GM21737 (cell line): ENCODE measurements around the gene WTIP.
"Not testable (repeated sequence)": the region's sequence is repeated elsewhere in the genome, so short reads cannot be mapped to it uniquely, and the experiment has no call there.

Experiments
- ATAC-seq: cut with Tn5 transposase; IDR thresholded peaks from one replicate; pipeline ENCODE4 v1.9.1; 2021; ENCODE audit warnings: mild to moderate bottlenecking, moderate library complexity; ENCODE audit not compliant: unreplicated experiment

The WTIP gene

DNA sequence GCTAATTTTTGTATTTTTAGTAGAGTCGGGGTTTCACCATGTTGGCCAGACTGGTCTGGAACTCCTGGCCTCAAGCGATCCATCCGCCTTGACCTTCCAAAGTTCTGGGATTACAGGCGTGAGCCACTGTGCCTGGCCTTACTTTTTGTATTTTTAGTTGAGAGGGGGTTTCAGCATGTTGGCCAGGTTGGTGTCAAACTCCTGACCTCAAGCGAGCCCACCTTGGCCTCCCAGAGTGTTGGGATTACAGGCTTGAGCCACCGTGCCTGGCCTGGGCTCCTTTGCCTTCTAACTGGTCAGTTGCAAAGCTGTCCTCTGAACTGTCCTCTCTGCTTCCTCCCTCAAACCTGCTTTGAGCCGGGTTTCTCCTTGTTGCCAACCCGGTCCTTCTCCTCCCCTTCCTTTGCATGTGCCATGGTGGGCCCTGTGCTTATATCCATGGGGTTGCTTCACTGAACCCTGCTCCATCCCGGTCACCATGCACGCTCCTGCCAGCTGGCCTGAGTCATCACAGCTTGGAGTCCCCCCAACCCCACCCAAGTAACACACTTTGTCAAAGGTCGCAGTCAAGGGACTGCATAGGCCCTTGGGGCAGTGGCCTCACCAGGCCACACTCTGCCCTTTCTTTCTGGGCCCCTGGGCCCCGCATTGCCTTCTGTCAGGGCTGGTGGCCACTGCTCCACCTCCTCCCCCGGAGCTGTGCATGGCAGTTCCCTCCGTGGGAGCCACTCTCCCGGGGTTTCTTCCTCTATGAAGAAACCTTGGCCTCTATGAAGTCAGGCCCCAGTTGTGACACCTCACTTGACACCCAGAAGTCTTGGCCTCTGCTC is 21.2 kb downstream of the WTIP start:
- ATAC-seq = no peak

DNA sequence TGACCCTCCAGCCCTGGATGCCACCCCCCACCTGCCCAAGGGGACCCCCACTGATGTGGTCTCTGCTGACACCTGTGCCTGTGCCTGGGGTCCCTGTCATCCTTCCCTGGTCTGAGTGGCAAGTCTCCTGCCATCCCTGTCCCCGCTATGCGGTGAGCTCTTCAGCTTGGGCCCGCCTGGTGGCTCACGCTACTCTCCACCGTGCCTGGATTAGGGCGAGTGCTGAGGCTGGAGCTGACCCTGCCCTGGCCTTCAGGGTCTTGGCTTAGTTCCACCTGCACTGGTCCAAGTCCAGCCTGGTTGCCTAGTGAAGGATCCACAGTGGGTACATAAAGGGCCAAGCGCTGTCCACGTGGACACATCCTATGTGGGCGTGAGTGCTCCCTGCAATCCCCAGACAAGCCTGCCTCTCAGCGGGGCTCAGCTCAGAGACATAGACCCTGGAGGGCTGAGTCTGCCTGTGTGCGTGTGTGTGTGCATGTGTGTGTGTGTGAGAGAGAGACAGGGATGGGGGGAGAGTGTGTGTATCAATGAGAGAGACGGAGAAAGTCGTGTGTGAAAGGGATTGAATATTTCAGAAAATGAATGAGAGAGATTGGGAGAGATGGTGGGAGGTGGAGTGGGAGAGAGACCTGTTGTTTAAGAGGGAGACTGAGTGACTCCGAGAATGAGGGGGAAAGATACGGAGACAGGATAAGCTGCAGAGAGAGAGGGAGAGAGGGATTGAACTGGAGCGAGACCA is 22.1 kb downstream of the WTIP start:
- no peak for ATAC-seq

DNA sequence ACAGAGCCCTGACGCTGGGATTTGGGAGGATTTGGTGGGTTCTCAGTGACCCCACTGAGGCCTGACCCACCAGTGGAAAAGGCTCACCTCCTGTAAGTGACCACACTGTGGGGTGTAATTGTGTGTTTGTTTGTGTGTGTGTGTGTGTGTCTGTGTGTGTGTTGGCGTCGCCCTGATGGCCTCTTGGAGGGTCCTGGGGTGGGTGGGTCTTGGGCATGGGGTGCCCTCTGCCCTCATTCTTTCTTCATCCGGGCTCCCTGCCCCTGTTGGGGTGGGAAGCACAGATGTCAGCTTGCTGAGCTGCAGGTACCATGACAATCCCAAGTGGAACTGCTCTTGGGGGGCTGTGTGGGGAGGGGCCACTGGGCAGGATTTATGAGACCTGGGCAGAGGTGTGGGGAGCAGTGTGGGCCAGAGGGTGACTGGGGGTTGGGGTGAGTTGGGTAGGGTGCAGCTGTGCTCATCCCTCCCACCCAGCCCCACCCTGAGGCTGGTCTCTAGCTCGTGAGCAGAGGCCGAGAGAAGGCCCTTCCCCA is 22.8 kb downstream of the WTIP start:
- no peak for ATAC-seq

DNA sequence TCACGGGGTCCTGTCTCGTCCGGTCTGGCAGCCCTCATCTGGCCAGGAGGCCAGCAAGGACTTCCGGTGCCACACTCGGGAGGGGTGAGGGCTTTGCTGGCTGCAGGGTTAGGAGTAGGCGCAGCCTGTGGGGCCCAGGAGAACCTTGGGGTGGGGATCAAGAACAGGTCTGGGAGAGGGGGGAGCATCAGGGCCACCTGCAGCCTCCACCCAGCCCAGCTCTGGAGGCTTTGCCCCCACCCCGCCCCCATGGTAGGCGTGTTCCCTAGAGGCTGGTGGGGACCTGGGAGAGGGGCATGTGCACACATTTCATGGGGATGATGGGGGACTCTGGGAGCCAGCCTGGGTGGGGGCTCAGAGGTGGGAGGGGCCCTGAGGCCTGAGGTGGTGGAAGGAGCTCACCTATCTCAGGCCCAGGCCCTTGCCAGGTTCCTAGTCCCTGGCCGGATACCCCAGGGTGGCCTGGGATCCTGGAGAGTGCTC is 23.3 kb downstream of the WTIP start:
- ATAC-seq = no peak

DNA sequence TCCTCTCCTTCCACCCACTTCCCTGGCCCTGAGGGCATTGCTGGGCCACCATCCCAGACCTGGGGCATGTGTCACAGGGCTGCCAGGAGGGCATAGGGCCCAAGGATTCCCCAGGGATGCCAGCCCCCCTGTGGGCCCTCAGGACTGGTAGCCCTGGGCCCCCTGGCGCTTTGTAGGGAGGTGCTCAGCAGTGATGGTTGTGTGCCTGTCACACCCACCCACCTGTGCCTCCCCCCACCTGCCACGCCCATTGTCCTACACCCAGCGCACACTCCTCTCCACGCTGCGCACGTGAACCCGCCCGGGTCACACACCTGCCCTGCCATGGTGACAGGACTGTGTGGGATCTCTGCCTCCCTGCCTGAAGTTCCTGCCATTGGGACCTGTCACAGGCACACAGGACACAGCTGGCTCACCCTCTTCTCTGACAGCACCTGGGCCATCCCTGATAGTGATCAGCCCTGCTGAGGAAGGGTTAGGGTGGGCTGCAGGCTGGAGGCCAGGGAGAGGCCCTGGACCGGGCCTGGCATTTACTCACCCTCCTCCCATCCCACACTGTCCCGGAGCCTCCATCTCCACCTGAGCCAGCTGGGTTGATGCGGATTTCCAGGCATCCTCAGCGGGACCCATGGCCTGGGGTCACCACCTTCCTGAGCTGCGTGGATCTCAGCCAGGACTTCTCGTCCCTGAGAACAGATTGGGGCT is 23.9 kb downstream of the WTIP start:
- ATAC-seq = no peak

DNA sequence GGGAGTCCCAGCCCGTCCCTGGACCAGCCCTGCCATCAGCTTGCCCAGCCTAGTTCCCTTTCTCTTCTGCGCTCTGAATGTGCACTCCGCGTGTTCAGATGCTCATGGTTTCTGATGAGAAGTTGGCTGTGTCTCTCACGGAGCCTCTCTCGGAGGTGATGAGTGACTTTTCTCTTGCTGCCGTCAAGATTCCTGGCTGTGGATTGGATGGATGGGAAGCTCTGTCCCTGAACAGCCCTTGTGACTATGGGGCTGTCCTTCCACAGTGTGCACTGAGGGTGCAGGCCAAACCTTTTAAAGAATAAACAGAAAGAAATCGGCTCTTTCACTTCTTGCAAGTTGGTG is 24.4 kb downstream of the WTIP start:
- no peak for ATAC-seq

DNA sequence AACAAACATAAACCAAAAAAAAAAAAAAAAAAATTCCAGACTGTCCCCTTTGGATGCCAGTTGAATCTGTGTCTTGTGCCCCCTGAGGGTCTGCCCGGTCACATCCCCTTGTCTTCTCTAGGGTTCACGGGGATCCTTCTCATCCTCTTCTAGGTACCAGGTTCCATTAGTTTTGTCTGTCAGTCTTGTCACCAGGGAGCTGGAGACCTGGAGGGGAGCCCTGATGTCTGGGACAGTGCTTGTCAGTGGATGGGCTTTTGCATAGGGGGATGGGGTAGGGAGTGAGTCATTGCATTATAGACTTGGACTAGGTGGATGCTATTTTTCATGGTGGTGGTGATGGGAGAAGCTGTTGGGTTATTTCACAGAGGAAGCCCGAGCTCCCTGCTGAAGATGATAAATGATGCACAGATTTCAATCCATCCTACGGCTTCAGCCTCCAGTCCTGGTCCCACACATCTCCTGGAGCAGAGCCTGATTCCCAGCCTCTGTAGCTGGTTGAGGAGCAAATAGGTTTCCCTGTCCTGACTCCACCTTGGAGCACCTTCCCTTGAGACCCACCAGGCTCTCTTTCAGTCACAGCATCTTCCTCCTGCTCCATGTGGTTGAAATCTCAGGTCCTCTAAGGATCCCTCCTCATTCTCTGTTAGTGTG is 26.0 kb downstream of the WTIP start:
- ATAC-seq = no peak

DNA sequence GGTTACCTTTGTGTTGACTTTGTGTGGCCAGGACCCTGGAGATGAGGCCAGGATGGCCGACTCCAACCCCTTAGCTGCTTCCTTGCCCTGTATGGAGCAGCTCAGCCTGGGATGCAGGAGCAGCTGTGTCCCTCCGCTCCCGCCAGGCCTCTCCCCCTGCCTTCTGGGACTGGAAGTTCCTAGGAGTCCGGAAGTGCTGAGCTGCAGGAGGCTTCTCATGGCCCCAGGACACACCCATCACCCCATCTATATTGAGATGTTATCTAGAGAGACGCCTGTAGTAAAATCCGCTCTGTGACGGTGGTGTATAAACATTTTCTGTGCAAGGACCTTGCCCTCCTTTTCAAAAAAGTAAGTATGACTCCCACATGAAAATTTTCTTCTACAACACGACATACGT is 27.0 kb downstream of the WTIP start:
- ATAC-seq = no peak

DNA sequence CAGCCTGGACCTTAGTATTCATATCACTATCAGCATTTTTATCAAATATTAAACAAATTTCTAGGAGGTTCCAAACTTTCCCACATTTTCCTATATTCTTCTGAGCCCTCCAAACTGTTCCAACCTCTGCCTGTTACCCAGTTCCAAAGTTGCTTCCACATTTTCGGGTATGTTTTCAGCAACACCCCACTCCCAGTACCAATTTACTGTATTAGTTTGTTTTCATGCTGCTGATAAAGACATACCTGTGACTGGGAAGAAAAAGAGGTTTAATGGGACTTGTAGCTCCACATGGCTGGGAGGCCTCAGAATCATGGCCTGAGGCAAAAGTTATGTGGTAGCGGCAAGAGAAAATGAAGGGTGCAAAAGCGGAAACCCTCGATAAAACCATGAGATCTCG is 29.3 kb downstream of the WTIP start:
- ATAC-seq = not testable (repeated sequence)

DNA sequence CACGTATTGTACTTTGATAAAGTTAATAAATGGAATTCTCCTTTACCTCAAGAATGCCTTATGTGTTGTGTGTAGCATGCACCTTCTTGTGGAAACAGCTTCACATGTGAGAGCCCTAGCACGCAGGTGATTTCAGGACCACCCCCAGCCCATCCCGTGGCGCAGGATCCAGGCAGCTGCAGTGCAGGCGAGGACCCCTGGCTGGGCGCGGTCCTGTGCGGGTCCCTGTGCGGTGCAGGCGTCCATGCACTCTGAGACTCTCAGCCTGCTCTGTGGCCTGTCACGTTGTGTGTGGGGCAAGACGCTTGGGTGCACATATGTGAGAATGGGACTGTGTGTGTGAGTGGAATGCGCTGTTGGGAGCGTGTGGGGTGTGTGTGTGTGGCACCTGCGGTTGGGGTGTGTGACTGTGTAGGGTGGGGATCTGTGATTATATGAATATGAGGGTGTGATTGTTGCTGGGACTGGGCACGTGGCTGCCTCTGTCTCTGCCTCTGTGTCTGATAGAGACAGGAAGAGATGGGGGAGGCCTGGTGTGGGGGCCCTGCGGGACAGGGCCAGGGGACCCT is 30.8 kb downstream of the WTIP start:
- ATAC-seq = no peak

DNA sequence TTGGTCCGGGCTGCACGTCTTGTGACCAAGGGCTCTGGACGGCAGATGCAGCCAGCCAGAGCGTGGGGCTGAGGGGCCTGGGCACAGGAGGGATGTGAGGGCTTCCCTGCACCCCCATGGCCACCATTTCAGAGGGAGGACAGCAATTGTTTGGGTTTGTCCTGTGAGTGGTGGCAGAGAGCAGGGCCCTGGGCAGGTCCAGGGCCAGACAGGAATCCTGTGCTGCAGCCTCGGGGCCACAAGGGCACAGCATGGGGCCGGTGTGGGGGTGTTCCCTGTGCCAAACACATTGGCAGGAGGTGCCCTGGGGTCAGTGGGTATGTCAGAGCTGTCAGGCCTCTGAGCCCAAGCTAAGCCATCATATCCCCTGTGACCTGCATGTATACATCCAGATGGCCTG is 32.2 kb downstream of the WTIP start:
- no peak for ATAC-seq

DNA sequence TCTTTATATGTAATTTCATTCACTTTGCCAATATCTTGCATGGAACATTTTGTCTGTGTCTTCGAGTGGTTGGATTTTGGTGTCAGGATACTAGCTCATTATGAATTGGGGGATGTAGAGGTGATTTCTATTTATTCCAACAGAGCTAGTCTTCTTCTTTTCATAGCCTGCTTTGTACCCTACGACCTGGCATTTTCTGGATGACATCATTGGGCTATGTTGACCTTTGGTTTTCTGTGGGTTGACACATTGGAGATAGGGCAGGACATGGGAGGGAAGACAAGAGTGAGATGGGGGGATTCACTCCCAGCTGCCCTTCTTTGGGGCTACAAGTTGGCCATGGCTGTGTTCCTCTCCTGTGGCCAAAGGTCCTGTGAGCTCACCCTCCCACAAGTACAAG is 38.0 kb downstream of the WTIP start:
- ATAC-seq = no peak

DNA sequence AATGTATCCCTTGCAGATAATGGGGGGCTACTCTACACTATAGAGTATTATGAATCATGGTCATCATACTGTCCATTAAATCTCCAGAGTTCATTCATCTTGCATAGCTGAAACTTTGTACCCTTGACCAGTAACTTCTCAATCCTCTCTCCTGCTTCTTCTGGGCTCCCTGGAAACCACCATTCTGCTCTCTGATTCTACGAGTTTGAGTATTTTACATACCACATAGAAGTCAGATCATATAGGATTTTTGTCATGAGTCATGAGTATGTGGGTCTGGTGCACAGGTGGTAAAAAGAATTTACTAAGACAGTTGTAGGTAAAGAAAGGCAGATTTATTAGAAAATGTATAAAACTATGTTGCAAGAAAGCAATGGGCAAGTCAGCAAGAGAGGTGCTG is 41.9 kb downstream of the WTIP start:
- no peak for ATAC-seq

DNA sequence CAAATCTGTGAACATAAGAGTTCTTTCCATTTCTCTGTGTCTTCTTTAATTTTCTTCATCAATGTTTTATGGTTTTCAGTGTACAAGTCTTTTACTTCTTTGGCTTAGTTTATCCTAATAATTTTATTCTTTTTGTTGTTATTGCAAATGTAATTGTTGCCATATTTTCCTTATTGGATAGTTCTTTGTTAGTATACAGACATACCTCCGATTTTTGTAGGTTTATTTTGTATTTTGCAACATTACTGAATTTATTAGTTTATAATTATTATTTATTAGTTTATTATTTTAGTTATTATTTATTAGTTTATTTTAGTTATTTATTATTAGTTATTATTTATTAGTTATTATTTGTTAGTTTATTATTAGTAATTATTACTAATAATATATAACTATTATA is 43.4 kb downstream of the WTIP start:
- ATAC-seq = no peak

DNA sequence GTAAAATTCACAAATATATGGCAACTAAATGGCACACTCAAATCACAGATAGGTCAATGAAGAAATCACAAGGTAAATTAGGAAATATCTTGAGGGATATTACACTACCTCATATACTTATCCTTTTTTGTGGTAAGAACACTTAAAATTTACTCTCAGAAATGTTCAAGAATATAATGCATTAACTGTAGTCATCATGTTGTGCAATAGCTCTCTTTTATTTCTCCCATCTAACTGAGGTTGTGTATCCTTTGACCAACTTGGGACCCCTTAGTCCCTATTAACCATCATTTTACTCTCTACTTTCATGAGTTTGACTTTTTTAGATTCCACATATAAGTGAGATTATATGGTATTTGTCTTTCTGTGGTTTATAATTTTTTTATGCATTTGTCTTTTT is 52.6 kb downstream of the WTIP start:
- no peak for ATAC-seq

DNA sequence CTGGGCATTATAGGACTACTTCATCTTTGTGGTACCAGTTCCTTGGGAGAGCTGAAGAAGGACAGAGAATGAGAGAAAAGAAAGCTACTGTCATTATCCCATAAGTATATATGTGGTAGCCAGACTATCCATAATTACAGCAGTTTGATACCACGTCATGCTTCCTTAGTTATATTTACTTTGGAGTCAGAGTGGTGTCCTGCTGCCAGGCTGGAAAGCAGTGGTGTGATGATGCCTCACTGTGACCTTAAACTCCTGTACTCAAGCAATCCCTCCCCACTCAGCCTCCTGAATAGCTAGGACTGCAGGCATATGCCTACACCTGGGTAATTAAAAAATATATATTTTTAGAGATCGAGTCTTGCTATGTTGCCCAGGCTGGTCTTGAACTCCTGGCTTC is 57.8 kb downstream of the WTIP start:
- ATAC-seq = no peak

DNA sequence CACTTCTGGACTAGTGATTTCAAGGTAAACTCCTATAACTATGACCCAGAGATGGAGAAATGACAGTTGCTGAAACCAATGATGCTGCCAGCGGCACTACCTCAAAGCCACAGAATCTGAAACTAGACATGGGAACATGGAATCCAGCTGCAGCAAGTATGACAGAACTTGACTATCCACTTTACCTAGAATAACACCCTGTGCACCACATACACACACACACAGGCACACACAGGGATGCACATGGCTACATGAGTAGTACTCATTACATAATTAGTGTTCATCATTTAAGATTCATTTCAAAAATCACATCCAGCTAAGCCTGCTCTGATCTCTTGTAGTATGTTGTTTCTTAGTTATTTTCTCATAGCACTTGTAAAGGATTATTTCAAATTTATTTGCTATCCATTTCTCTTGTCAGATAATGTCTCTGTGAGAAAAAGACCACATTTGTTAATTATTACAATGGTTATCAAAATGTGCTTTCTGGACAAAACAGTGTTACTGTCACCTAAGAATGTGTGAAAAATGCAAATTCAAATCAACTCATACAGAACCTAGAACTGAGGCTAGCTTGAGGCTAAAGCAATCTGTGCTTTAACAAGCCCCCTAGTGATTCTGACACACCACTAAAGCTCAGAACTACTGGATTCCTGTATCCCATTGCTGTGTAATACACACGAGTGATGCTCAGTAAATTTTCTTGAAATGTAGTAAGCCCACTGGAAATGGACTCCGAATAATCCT is 59.4 kb downstream of the WTIP start:
- no peak for ATAC-seq

DNA sequence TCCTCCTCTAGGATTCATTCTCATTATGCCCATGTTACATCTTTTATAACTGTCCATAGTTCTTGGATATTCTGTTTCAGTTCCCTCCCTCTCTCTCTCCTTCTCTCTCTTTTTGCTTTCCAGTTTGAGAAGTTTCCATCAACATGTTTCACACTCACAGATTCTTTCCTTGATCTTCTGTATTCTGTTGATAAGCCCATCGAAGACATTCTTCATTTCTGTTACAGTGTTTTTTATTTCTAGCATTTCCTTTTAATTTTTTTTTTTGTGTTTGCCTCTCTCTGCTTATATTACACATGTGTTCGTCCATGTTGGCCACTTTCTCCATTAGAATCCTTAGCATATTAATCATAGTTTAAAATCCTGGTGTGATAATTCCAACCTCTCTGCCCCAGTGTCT is 68.3 kb downstream of the WTIP start:
- ATAC-seq = no peak

DNA sequence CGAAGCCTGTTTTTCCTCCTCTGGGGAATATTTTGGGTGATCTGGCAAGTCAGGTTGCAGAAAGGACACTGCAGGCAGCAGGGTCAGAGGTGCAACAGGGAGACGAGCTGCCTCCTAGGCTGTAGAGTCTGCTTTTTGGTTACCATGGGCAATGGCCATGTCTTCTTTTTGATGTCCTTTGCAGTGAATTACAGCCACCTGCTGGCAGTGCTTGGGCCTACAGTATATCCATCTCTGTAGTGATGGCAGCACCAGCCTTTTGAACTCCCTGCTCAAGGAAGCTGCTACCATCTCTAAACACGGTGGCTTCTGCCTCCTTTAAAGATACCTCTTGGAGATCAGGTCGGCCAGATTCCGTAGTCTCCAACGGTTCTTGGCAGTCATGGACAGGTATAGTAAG is 73.9 kb downstream of the WTIP start:
- ATAC-seq = no peak

DNA sequence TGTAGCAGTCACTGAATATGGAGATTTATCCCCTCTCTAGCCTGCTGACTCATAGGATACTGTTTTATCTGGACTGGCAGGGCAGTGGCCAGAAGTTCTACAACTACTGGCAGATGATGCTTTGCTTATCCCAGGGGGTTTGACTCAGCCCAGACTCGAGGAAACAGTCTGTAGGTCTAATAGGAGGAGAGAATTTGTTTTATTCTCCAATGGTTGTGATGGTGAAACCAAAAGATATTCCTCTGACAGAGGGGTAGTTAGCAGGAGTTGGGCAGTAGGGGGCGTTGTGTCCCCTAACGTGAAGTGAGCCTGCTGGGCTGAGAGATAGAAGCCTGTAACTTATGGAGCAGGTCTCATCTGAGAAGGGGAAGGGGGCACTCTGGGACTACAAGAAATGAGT is 74.9 kb downstream of the WTIP start:
- no peak for ATAC-seq
